NCI-H2107 treated with DMSO at 0.1 percent for 48 hours (cell line): Measurements from ENCODE around the gene B3GNT5.

Experiments
- DNase-seq: peaks from one replicate; lab custom pipeline; 2025; ENCODE audit not compliant: unreplicated experiment; lab: John Stamatoyannopoulos, UW

B3GNT5 gene, protein sequence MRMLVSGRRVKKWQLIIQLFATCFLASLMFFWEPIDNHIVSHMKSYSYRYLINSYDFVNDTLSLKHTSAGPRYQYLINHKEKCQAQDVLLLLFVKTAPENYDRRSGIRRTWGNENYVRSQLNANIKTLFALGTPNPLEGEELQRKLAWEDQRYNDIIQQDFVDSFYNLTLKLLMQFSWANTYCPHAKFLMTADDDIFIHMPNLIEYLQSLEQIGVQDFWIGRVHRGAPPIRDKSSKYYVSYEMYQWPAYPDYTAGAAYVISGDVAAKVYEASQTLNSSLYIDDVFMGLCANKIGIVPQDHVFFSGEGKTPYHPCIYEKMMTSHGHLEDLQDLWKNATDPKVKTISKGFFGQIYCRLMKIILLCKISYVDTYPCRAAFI

DNA sequence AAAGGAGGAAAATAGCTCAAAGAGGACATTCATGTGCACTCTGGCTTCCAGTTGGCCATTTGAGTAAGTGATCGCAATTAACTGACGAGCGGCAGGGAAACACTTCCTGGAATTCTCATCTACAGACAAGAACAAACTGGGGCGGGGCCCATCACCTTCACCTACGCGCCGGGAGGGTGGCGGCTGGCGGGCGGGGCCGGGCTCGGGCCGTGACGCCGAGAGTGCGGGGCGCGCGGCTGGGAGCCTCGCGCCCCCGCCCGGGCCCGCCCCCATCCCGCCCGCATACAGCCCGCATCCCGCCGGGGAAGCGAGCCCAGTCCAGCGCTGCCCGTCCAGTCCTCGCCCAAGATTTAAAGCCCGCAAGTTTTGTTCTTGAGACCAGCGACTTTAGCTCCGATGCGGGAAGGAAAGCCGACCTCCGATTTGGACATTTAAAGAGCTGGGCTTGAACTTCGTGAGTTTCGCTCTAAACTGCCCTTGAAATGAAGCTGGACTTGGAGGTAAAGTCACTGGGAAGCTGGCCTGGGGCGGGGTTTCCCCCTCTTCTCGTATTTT is at the start of gene B3GNT5:
Gene B3GNT5 (plus strand): TSS at position 281 of the 555 bp plus-strand sequence. CDS start 16,546 bp downstream, outside the sequence.
- peak; percentile 93 for DNase-seq

DNA sequence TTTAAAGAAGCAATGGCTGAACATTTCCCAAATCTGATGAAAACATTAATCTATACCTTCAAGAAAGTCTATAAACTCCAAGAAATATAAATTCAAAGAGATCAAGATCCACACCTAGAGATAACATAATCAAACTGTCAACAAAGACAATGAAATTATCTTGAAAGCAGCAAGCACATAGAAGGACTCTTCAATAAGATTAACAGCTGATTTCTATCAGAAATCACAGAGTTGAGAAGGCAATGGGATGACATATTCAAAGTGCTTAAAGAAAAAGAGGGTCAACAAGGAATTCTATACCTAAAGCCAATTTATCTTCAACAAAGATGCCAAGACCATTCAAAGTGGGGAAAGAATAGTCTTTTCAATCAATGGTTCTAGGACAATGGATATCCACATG is 49.4 kb upstream of the B3GNT5 start:
- no peak for DNase-seq

DNA sequence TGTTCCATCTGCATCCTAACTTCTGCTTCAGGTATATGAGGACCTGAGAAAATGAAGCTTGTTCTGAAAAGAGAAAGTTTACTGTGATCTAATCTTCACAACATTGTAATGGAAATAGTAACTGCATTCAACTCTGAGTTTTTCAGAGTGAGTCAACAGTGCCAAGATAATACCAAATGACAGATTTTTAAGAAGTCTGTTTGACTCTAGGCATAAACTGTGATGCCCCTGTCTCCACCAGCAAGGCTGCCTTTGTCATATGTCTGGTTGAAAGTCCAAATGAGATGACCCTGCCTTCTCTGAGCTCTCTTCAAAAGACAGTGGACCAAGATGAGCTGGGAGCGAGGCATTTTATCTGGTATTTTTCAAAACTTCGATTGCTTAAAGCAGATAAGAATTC is 44.8 kb upstream of the B3GNT5 start:
- DNase-seq = no peak

DNA sequence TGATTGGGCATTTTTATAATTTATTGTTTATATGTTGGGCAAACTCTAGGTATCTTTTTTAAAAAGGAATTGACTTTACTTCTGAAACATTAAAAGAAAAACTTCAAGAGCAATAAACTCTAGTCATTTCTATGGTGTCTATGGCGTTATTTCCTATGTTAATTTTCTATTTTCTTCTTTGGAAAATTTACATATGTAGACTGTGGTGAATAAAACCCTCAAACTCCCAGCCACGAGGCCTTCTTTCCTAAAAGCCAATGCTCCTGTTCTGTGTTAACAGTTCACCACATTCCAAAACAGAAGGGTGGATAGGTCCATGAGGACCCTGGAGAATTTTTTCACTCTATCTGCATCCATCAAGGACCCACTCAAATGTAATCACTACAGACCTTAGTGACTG is 44.3 kb upstream of the B3GNT5 start:
- DNase-seq = no peak

DNA sequence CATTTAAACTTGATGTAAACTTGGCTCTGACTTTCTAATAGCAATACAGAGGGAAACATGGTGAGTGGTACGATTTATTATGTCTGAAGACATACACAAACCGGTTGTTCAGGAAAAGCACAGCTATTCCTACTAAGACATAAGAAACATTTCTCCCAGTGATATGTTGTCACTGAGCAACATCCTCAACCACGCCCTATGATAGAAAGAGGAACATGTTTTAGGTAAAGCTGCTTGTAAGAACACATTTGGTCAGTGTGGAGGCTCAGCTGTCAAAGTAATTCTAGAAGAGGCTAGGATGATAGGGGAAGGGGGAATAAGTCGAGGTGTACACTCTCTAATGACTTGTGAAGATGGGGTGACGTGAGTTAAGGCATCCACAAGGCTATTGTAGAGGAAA is 42.7 kb upstream of the B3GNT5 start:
- no peak for DNase-seq

DNA sequence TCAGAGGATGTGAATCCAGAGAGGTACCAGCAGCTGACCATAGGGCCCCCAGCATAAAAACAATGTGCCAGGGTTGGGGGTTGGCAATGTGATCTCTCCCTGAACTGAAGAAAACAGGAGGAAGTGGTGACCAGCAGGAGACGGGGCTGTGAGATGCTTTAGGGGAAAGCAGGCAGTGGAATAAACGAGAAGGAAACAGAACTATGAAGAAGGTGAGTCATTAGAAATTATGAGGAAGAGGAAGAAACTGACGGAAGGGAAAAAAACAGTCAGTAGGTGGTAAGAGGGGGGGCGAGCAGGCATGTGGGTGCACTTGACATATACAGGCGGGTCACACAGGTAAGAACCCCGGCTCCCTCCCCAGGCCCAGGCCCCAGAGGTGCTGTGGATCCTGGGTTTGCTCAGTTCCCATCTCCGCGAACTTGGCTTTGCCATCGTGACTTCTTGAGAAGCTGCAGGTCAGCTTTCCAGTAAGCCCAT is 42.2 kb upstream of the B3GNT5 start:
- no peak for DNase-seq

DNA sequence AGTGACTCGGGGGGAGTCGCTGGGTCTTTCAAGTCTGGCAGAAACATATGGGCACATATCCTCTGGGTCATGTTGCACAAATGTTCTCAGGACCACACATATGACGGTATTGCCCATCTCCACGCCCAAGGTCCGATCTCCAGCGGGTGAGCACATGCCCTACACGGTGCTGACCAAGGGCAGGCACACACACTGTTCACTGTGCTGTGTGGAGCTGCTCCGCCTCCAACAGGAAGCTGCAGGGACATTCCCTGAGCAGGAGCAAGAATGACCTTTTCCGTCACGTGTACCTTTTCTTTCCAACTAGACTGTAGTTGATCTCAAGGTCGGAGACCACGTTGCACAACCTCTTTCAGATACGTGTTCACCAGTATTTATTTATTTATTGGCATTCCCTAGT is 41.7 kb upstream of the B3GNT5 start:
- no peak for DNase-seq

DNA sequence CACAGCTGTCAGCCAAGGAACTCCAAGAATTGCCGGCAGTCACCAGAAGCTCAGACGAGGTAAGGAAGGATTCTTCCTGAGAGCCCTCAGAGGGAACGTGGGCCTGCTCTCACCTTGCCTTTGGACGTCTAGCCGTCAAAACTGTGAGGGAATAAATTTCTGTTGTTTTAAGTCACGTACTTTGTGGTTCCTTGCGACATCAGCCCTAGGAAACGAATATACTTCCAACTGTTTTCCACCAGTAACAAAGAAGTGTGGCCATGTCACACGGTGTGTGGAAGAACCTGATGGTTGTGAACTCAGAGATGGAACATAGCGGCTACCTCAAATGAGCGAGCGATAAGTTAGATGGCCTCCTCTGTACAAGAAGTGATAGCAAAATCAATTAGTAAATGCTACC is 41.0 kb upstream of the B3GNT5 start:
- no peak for DNase-seq

DNA sequence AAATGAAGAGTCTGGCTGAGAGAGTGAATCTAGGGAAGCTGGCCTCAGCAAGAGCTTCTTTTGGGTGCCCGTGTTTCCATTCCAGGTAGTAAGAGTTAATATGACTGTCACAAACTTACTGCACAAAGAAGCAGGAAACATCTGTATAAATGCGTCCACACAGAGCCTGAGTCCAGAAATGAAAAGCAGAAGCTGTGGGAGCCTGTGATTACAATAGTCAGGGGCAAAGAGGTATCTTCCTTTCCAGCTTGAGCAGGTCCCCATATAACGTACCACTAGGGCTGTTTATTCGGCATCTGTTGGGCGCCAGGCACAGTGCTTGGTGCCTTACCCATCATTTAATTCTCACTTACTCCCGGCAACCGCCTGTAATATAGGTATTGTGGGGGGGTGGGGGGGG is 40.5 kb upstream of the B3GNT5 start:
- DNase-seq = no peak

DNA sequence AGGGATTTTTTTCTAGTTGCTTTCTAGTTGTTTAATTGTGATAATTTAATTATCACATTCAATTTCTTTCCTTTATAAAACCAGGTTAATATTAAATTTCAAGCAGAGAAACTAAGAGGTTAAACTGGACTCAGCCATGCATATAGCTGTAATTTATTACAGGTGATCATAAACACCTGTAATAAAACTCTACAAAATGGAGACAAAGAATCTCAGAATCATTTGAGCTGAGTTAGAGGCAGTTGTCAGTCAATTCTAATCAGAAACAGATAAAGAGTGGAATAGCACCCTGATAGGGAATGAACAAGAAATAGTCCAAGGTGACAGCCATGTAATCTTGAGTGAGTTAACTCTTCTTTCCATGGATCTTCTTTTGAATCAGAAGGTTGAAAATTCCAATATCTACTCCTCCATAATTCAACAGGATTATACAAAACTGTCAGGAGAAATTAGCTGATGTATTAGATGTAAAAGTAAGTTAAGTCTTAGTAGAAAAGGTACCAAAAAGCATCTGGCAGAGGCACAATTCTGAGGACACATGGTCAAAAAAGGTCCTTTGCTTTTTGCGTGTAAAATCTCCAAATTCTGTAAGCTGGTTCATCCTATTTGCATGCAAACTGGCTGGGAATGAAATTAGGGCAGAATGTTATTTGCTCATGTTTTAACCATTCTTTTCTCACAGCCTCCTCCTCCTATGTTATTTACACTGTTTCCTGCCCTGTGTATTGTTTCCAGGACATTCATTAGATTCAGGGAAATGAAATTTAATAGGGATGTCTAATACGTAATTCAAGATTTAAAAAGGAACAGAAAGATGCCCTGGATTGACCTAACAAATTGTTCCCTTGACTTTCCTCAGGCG is 39.4 kb upstream of the B3GNT5 start:
- no peak for DNase-seq

DNA sequence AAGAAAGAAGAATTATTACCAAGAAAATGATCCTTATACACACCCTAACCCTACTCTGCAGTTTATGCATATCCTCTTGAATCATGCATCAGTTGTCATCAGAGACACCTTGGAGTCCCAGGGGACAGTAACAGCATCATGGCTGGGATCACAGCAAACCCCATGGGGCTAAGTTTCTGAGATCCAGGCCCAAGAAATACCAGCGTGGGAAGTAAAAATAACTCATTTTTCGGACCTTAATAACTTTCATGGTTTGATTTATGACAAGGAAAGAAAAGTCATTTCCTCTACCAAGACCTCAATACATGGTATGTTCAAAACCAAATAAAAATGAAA is 38.8 kb upstream of the B3GNT5 start:
- peak; percentile 36 for DNase-seq

DNA sequence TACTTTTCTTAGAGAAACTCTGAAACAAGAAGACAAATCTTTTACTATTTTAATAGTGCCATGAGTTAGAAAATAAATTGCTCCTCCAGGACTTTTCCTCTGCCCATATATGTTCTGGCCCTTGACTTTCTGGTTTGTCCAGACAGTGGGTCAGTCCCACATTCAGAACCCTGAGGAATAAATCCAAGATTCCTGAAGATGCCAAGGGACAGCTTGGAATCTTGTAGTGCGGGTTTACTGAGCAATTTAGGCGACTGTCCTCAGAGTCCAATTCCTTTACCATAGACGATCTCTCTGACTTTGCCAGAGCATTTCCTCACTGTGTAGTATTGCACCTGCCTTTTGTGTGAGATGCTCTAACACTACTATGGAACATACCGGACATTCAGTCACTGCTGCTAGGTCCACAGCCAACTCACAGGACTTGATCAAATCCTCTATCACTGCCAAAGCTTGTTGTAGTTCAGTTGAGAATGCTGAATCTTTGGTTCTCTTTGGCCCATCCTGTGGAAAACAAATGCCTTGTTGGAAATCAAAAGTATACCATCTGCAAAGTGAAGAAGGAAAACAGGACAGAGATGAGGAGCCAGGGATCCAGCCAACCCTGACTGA is 37.4 kb upstream of the B3GNT5 start:
- no peak for DNase-seq

DNA sequence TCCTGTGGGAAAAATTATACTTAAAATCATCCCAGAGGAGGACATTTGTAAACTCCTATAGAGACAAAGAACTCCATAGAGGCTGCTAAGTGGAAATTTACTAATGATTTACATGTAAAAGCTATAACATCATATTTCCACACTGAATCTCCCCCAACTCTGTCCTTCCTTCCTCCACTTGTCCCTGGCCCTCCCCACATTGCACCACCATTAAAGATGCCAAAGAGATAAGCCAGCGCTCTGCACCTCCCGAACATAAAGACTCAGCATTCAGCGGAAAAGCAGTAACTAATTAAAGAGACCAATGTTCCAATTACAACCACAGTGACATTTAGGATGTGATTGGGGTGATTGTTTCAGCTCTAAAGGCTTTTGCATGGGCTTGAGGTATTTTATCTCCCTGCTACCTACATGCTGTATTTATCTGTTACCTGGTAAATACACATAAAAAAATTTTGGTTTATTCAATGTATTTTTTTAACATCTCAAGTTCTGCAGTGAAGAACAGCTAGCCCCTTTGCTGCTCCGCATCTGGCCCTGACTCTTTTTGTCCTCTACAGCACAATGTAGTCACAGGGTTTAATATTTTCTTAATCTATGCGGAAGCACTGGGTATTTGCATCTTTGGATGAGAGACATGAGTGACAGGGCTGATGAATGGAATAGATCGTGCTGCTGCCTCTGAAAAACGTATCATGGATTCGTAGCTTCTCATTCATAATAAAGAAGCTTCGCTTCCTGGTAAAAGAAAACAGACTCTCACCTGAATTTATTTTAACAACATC is 35.3 kb upstream of the B3GNT5 start:
- DNase-seq = no peak

DNA sequence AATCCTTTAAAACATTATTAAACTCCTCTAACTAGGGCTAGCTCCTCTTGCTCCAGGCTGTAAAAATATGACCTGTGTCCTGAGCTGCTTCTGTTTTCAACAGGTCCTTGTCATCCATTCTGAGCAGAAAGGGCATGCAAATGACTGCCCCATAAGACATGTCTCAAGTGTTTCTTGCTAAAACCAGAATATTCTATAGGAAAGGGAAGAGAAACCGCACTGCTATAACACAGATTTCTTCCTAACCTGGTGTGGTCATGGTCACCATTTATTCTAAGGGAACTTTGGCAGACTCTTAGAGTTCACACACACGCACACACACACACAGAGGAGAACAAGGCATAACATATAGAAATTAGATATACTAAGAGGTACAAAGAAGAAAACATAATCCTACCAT is 34.2 kb upstream of the B3GNT5 start:
- DNase-seq = no peak

DNA sequence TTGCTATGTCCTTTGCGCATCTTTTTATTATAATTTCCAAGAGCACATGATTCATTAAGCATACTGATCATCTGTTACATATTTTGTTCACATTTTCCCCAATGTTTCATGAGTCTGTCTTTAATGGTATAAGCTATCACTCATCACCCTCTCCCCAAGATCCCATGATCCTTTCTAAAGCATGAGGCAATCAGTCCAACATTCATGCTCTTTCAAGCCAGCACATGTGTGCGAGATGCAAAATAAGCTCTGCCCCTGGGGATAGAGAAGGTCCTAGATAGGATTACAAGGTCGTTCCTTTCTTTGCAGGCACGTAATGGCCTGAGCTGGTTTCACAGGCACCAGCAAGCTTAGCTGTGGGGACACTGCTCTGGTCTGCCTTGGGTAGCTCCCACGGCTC is 32.2 kb upstream of the B3GNT5 start:
- DNase-seq = no peak

DNA sequence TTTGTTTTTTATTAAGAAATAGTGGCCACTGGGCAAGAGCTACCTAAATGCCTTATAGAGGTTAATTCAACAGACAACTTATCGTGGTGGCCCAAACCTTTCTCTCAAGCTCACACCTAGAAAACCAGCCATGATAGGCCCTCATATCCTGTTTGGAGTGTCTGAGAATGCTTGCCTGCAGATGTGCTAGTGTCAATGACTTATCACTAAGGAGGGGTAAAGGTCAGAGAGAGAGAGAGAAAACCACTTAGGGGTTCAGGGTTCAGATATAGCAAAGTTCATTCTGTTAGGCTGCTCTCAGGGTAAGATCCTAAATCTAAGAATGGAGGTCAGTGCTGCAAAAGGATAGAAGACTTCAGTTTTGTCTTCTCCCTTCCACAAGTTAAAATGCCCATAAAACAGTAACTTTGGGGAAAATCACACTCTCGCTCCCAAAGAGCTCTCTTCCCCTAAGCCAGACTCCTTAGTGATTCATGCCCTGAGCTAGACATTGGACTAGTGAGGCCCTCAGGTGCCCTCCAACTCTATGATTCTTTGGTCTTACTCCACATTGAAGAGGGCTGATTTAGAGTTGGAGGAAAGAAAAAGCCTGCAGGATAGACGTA is 30.3 kb upstream of the B3GNT5 start:
- no peak for DNase-seq

DNA sequence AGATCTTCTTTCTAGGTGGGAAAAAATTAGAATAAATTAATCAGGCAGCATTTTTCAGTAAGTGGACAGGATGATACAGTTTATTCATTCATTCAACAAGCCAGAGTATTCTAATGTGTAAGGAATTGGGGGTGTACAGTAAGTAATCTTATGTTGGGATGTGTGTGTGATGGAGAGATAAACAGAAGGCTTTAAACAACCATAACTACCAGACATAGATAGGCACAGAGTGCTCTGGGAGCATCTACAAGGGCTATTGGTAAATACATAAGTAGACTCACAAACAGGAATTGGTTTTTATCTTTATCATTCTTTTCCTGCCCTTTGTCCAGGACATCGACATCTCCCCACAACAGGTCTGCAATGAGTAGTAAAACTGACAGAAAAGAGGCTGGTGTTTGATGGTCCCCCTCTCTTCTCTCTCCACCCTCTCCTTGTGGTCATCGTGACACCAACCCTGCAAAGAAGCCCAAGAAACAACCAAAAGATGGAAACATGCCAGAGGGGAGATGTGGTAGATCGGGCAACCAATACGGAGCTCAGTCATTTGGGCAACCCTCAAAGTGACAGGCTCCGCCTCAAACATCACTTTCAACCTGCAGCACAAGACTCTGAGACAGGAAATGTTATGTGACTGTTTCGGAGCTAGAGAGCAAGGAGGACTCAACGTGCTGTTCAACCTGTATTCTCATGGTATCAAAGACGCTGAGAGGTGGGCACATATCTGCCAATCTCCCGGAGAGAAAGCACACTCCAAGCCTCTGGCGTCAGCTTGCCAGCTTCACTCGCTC is 28.7 kb upstream of the B3GNT5 start:
- DNase-seq = no peak

DNA sequence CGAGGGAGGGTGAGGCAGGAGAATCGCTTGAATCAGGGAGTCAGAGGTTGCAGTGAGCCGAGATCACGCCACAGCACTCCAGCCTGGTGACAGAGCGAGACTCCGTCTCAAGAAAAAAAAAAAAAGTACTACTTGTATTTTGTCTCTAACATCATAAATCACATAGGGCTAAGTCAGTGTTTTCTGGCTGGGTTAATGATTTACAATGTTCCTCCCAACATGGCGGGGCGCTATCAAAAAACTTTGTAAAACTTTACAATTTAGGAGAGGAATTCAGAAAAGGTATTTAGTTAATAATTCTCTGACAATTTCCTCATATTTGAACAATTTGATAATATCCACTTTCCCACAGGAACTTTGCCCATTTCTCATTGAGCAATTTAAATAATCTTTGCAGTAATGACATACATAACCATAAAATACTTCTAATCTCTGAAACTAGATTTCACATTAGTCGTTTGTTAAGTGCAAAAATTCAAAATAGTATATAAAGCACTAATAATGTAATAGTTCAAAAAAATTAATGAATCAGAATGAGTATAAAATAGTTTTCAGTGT is 26.6 kb upstream of the B3GNT5 start:
- no peak for DNase-seq

DNA sequence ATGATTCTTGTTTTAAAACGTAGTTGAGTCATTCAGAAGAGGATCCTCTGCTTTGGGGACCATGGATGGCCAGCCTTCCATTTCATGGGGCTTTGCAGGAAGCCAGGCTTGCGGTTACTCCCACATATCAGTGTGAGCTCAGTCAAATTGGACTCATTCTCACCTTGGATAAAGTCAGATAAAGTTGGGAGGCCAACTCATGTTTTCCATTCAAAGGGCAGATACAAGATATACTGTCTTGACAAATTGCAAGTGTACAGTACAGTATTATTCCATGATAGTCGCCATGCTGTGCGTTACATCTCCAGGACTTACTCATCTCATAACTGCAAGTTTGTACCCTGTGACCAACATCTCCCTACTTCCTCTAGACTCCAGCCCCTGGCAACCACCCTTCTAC is 25.5 kb upstream of the B3GNT5 start:
- DNase-seq = no peak
